Sigmoid colon (tissue), 4 donors: Measurements from ENCODE around the gene SYNJ2.

ENCODE experiments used
- CTCF ChIP-seq, 4 experiments: fragments of 450-650 bp in 3 of 4; fragments of 200-600 bp in 1 of 4; IDR thresholded peaks; one replicate each; pipeline ENCODE4 v1.5.1; 2016 to 2019; ENCODE audit warnings: antibody characterized with exemption in 4 of 4, mild to moderate bottlenecking in 3 of 4, moderate library complexity in 2 of 4
- EP300 ChIP-seq, 4 donors: sonication (generic); formaldehyde crosslinking; IDR thresholded peaks; one replicate each; pipeline ENCODE4 v1.6.1; 2017; ENCODE audit warnings: antibody characterized with exemption in 4 of 4

DNA sequence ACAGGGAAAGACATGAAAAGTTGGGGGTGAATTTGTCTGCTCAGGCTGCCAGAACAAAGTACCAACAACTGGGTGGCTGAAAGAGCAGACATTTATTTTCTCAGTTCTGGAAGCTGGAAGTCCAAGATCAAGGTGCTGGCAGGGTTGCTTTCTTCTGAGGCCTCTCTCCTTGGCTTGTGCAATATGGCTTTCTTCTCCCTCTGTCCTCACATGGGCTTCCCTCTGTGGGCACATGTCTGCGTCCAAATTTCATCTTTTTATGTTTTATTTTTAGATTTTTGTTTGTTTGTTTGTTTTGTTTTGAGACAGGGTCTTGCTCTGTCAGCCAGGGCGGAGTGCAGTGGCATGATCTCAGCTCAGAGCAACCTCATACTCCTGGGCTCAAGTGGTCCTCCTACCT, 6.2 kb upstream of the SYNJ2 start:
- TF ChIP-seq EP300 (IDR thresholded peaks at IDR 0.05), result no peak
- TF ChIP-seq CTCF (IDR thresholded peaks at IDR 0.05), result no peak
